ENCODE data around the gene STK38. TPM values are rescaled to one million over a fixed set of nuclear protein-coding genes. Genes with fewer than 3 reads are reported as not detected.
A peak's percentile ranks its signal among the peaks of the same experiment; 100 is the strongest.

STK38 gene
- total and polyA plus RNA-seq, 2 of the 4 experiments (the other 2 are of a cell fraction), result 10.6 to 19.7 TPM

DNA sequence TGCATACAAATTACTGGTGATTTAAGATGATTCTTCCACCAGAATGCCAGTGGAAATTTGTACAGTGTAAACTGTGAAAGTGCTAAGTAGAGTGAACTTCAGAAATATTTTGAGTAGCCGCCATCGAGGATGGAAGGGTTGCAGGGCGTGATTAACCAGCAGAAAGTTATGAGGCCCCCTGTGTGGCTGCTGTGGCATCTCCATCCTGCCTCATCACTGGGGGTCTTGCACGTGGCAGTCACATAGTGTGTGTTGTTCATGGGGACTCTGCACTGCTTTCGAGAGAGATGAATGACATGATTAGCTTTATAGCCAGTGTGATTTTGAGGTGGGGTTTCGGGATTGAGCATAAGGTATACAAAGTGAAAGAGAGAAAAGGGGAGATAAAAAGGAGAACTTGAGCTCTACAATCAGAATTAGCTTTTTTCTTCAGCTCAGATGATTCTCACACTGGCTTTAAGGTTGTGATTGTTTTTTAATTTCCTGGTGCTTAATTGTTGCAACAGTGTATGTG lies 78.1 kb downstream of the STK38 start:
- Histone ChIP-seq H3K4me1 (ENCODE audit: control insufficient read depth, insufficient read depth, low read length) (peaks cover 4% of the 10 kb centered on the region), H4K91ac (ENCODE audit: insufficient read depth, low read depth, low read length) (no peak overlapping the region), H3K27ac (ENCODE audit: insufficient read depth, low read length) (no peak overlapping the region), H3K14ac (replicated peaks; ENCODE audit: low read depth, low read length) (no peak overlapping the region), H4K8ac (ENCODE audit: low read depth in 2 of 2, low read length in 2 of 2) (peak overlapping the region in 1 of 2 experiments; percentile 21; a peak in 1 of 4 replicates), H3K56ac (ENCODE audit: extremely low read depth, insufficient read depth, low read length) (no peak overlapping the region), H2AFZ (replicated peaks; ENCODE audit: low read length, poor library complexity) (no peak overlapping the region), H2AK5ac (ENCODE audit: low read depth, low read length) (no peak overlapping the region), H3K9me1 (ENCODE audit: insufficient read depth, low read length) (peaks cover 5% of the 10 kb centered on the region), H2BK20ac (ENCODE audit: low read depth, low read length) (no peak overlapping the region), H2AK9ac (replicated peaks; ENCODE audit: low read depth, low read length, poor library complexity) (no peak overlapping the region), H3K27me3 (ENCODE audit: control insufficient read depth, insufficient read depth, low read length) (no peaks in the 10 kb centered on the region), H2BK5ac (ENCODE audit: low read depth, low read length, poor library complexity, severe bottlenecking) (no peak overlapping the region), H3K79me1 (ENCODE audit: low read depth in 1 of 2, low read length in 2 of 2) (peaks cover 20 to 56% of the 10 kb centered on the region in 2 experiments), H3K9ac (ENCODE audit: low read depth, low read length) (no peak overlapping the region), H4K20me1 (ENCODE audit: insufficient read depth, low read length) (peaks cover 35% of the 10 kb centered on the region), H4K5ac (ENCODE audit: low read depth, low read length) (no peak overlapping the region), H3K4ac (ENCODE audit: low read depth, low read length) (0 out of 2 replicates have a peak overlapping the region, but pooled peaks have one; percentile 16), H3K36me3 (ENCODE audit: control insufficient read depth, insufficient read depth, low read length) (peaks cover 9% of the 10 kb centered on the region), H3K23ac (ENCODE audit: low read depth, low read length) (no peak overlapping the region), H3K4me3 (ENCODE audit: insufficient read depth, low read depth, low read length) (no peak overlapping the region), H3K4me2 (ENCODE audit: low read depth, low read length) (no peak overlapping the region), H2BK120ac (ENCODE audit: low read depth, low read length) (no peak overlapping the region), H3K18ac (ENCODE audit: low read depth, low read length) (no peak overlapping the region), H2BK15ac (ENCODE audit: low read depth, low read length) (no peak overlapping the region), H3K9me3 (ENCODE audit: control insufficient read depth, insufficient read depth, low read length) (no peaks in the 10 kb centered on the region)
- intact Hi-C loops (cut with micrococcal nuclease) (no loop called here), in situ Hi-C loops (cut with MboI; ENCODE audit: low sequenced_read_pairs) (no loop called here), dilution Hi-C loops (cut with HindIII; ENCODE audit: low sequenced_read_pairs, unreplicated experiment) (no loop called here)
- DNase-seq, result no peak
- POLR2A ChIA-PET (ENCODE audit: unreplicated experiment), result no interaction called here
- CTCF ChIA-PET, result no interaction called here
- no TSS peak for BruUV-seq (replicated peaks)
- WGBS, 2 experiments (ENCODE audit: extremely low coverage in 2 of 2, insufficient read length in 1 of 2), result 83% methylated on average over 1 of the region's 6 CpGs; no CpG with 5 or more reads in 1 of the 2 experiments
- TF ChIP-seq CEBPB (IDR thresholded peaks at IDR 0.05; ENCODE audit: low read depth, low read length) (no peak), RFX5 (IDR thresholded peaks at IDR 0.05; ENCODE audit: low read depth, low read length) (no peak), MAZ (IDR thresholded peaks at IDR 0.05; ENCODE audit: borderline replicate concordance, low read depth, low read length) (no peak), FOS (IDR thresholded peaks at IDR 0.05; ENCODE audit: low read depth, low read length) (no peak), NFE2L2 (IDR thresholded peaks at IDR 0.05; ENCODE audit: low read depth, low read length) (no peak)
- TF ChIP-seq, protein P1, sequence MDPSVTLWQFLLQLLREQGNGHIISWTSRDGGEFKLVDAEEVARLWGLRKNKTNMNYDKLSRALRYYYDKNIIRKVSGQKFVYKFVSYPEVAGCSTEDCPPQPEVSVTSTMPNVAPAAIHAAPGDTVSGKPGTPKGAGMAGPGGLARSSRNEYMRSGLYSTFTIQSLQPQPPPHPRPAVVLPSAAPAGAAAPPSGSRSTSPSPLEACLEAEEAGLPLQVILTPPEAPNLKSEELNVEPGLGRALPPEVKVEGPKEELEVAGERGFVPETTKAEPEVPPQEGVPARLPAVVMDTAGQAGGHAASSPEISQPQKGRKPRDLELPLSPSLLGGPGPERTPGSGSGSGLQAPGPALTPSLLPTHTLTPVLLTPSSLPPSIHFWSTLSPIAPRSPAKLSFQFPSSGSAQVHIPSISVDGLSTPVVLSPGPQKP (IDR thresholded peaks at IDR 0.05; ENCODE audit: borderline replicate concordance, low read depth, low read length), result no peak
- ATAC-seq (ENCODE audit: low read depth), result no peak
